ENCODE results near the gene LRRC8E.

The LRRC8E gene

GRCh38 chr19:7924651-7925170 lies 36.4 kb downstream of the LRRC8E start:
- no peak for TF ChIP-seq POLR2A (IDR thresholded peaks at IDR 0.05; ENCODE audit: low read length)
- no peak for TF ChIP-seq GATA1 (IDR thresholded peaks at IDR 0.05; ENCODE audit: low read depth, low read length)
- no peak for DNase-seq

GRCh38 chr19:7925171-7925851 lies 37.0 kb downstream of the LRRC8E start:
- peak; percentile 88 to 92 for DNase-seq
- no peak for TF ChIP-seq GATA1 (IDR thresholded peaks at IDR 0.05; ENCODE audit: low read depth, low read length)
- TF ChIP-seq POLR2A (IDR thresholded peaks at IDR 0.05; ENCODE audit: low read length), result no peak

GRCh38 chr19:7926021-7926726 lies 37.9 kb downstream of the LRRC8E start, which contains the start of gene CTXN1:
Gene CTXN1 (minus strand): TSS chr19:7926135. CDS start chr19:7925538, 597 bp downstream.
- no peak for TF ChIP-seq GATA1 (IDR thresholded peaks at IDR 0.05; ENCODE audit: low read depth, low read length)
- no peak for TF ChIP-seq POLR2A (IDR thresholded peaks at IDR 0.05; ENCODE audit: low read length)
- DNase-seq, result peak; percentile 76 to 88

- DNase-seq, result no peak
- TF ChIP-seq GATA1 (IDR thresholded peaks at IDR 0.05; ENCODE audit: low read depth, low read length), result no peak
- TF ChIP-seq POLR2A (IDR thresholded peaks at IDR 0.05; ENCODE audit: low read length), result peak; percentile 16
Observed at GRCh38 chr19:7926727-7927604, 38.7 kb downstream of the LRRC8E start.

- no peak for DNase-seq
- no peak for TF ChIP-seq POLR2A (IDR thresholded peaks at IDR 0.05; ENCODE audit: low read length)
- TF ChIP-seq GATA1 (IDR thresholded peaks at IDR 0.05; ENCODE audit: low read depth, low read length), result no peak
Observed at GRCh38 chr19:7927605-7928333, 39.5 kb downstream of the LRRC8E start.

- TF ChIP-seq POLR2A (IDR thresholded peaks at IDR 0.05; ENCODE audit: low read length) (no peak), GATA1 (IDR thresholded peaks at IDR 0.05; ENCODE audit: low read depth, low read length) (no peak)
- no peak for DNase-seq
Observed at GRCh38 chr19:7928334-7928706, 40.0 kb downstream of the LRRC8E start.

- TF ChIP-seq GATA1 (IDR thresholded peaks at IDR 0.05; ENCODE audit: low read depth, low read length), result no peak
- TF ChIP-seq POLR2A (IDR thresholded peaks at IDR 0.05; ENCODE audit: low read length), result no peak
- DNase-seq, result peak; percentile 64 to 73
Observed at GRCh38 chr19:7928741-7929701, 40.7 kb downstream of the LRRC8E start.

GRCh38 chr19:7930030-7930429 lies 41.7 kb downstream of the LRRC8E start:
- peak in 1 of 2 experiments; percentile 45 for DNase-seq

GRCh38 chr19:7930765-7931164 lies 42.5 kb downstream of the LRRC8E start:
- TF ChIP-seq GATA1 (IDR thresholded peaks at IDR 0.05; ENCODE audit: low read depth, low read length), result no peak
- no peak for TF ChIP-seq POLR2A (IDR thresholded peaks at IDR 0.05; ENCODE audit: low read length)
- no peak for DNase-seq

- no peak for DNase-seq
- TF ChIP-seq GATA1 (IDR thresholded peaks at IDR 0.05; ENCODE audit: low read depth, low read length) (no peak), POLR2A (IDR thresholded peaks at IDR 0.05; ENCODE audit: low read length) (no peak)
Observed at GRCh38 chr19:7931221-7932061, 43.1 kb downstream of the LRRC8E start.

GRCh38 chr19:7932276-7932929 lies 44.1 kb downstream of the LRRC8E start:
- no peak for TF ChIP-seq POLR2A (IDR thresholded peaks at IDR 0.05; ENCODE audit: low read length)
- TF ChIP-seq GATA1 (IDR thresholded peaks at IDR 0.05; ENCODE audit: low read depth, low read length), result no peak
- no peak for DNase-seq

Data from erythroblast (primary cell).